PFSK-1 (cell line): ENCODE data around the gene BMP7.

ENCODE experiments used
- FOXP2 ChIP-seq: optimal IDR thresholded peaks from 2 replicates; pipeline ENCODE3; 2011; ENCODE audit warnings: borderline replicate concordance, control low read depth, inconsistent platforms; ENCODE audit not compliant: insufficient read depth; ENCODE audit errors: extremely low read length, extremely low read depth
- POLR2AphosphoS5 ChIP-seq: IDR thresholded peaks from 2 replicates; pipeline ENCODE4 v1.6.1; 2012; ENCODE audit warnings: low read depth, mild to moderate bottlenecking, control low read depth, low read length, moderate library complexity
- SIN3A ChIP-seq: IDR thresholded peaks from 2 replicates; pipeline ENCODE4 v1.6.1; 2012; ENCODE audit warnings: mild to moderate bottlenecking, low read length, moderate library complexity, borderline replicate concordance; ENCODE audit not compliant: insufficient read depth
- TAF1 ChIP-seq: IDR thresholded peaks from 2 replicates; pipeline ENCODE4 v1.6.1; 2012; ENCODE audit warnings: low read length, control low read depth, borderline replicate concordance; ENCODE audit not compliant: insufficient read depth
- TF ChIP-seq, protein P1 (sequence below), 2 experiments: IDR thresholded peaks; 2 replicates each; pipeline versions ENCODE4 v1.6.1 to v1.8.0; 2011 to 2012; ENCODE audit warnings: low read depth in 2 of 2, low read length in 2 of 2, control low read depth in 1 of 2, inconsistent platforms in 1 of 2, mild to moderate bottlenecking in 1 of 2, moderate library complexity in 1 of 2; ENCODE audit not compliant: insufficient read depth in 1 of 2

BMP7 gene

DNA sequence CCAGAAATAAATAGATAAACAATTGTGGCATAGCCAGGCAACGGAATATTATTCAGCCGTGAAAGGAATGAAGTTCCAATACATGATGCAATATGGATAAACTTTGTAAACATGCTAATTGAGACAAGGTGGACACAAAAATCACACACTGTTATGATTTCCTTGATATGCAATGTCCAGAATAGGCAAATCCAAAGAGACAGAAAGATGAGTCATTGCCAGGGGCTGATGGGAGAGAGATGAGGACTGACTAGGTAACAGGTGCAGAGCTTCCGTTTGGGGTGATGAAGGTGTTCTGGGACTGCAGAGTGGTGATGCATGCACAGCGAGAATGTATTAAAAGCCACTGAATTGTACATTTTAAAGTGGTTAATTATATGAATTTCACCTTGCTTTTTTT, 32.0 kb upstream of the BMP7 start:
- TF ChIP-seq FOXP2 = no peak
- no peak for TF ChIP-seq POLR2AphosphoS5
- no peak for TF ChIP-seq SIN3A
- TF ChIP-seq, protein P1, sequence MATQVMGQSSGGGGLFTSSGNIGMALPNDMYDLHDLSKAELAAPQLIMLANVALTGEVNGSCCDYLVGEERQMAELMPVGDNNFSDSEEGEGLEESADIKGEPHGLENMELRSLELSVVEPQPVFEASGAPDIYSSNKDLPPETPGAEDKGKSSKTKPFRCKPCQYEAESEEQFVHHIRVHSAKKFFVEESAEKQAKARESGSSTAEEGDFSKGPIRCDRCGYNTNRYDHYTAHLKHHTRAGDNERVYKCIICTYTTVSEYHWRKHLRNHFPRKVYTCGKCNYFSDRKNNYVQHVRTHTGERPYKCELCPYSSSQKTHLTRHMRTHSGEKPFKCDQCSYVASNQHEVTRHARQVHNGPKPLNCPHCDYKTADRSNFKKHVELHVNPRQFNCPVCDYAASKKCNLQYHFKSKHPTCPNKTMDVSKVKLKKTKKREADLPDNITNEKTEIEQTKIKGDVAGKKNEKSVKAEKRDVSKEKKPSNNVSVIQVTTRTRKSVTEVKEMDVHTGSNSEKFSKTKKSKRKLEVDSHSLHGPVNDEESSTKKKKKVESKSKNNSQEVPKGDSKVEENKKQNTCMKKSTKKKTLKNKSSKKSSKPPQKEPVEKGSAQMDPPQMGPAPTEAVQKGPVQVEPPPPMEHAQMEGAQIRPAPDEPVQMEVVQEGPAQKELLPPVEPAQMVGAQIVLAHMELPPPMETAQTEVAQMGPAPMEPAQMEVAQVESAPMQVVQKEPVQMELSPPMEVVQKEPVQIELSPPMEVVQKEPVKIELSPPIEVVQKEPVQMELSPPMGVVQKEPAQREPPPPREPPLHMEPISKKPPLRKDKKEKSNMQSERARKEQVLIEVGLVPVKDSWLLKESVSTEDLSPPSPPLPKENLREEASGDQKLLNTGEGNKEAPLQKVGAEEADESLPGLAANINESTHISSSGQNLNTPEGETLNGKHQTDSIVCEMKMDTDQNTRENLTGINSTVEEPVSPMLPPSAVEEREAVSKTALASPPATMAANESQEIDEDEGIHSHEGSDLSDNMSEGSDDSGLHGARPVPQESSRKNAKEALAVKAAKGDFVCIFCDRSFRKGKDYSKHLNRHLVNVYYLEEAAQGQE (IDR thresholded peaks at IDR 0.05; ENCODE audit: insufficient read depth in 1 of 2, low read depth in 2 of 2, low read length in 2 of 2) = no peak
- TF ChIP-seq TAF1 = no peak

GRCh38 chr20:57294550-57294949, 28.1 kb upstream of the BMP7 start:
- TF ChIP-seq, protein P1 (IDR thresholded peaks at IDR 0.05; ENCODE audit: insufficient read depth in 1 of 2, low read depth in 2 of 2, low read length in 2 of 2) = no peak
- TF ChIP-seq POLR2AphosphoS5 = no peak
- TF ChIP-seq TAF1 = no peak
- no peak for TF ChIP-seq FOXP2
- TF ChIP-seq SIN3A = no peak

GRCh38 chr20:57293995-57294394, 27.6 kb upstream of the BMP7 start:
- TF ChIP-seq FOXP2 (no peak), TAF1 (no peak), POLR2AphosphoS5 (no peak), SIN3A (no peak)
- TF ChIP-seq, protein P1 (IDR thresholded peaks at IDR 0.05; ENCODE audit: insufficient read depth in 1 of 2, low read depth in 2 of 2, low read length in 2 of 2) = no peak

DNA sequence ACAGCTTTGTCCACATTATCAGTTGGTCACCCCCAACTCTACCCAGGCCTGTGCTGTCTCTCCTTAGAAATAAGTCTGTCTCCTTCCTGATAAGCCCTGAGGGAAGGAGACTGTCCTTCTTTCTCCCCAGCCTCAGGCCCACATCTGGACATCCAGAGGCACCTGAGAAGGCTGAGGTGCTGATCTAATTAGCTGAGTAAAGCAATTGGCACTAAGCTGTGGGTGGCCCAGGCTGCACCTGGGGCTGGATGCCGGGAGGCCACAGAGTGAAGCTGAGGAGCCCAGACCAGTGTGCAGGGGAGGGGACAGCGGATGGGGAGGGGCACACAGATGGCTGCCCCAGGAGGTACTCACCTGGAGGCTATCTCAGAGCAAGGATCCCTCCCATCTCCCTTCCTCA, 26.2 kb upstream of the BMP7 start:
- no peak for TF ChIP-seq TAF1
- TF ChIP-seq, protein P1 (IDR thresholded peaks at IDR 0.05; ENCODE audit: insufficient read depth in 1 of 2, low read depth in 2 of 2, low read length in 2 of 2) = no peak
- no peak for TF ChIP-seq POLR2AphosphoS5
- no peak for TF ChIP-seq SIN3A
- TF ChIP-seq FOXP2 = no peak

- TF ChIP-seq POLR2AphosphoS5 (no peak), TAF1 (no peak), SIN3A (no peak), FOXP2 (no peak)
- TF ChIP-seq, protein P1 (IDR thresholded peaks at IDR 0.05; ENCODE audit: insufficient read depth in 1 of 2, low read depth in 2 of 2, low read length in 2 of 2) = no peak
Observed at GRCh38 chr20:57291694-57292093, 25.3 kb upstream of the BMP7 start.
